Ovary (tissue), 9 donors: ENCODE measurements around the gene DTX1. TPM values are rescaled to one million over a fixed set of nuclear protein-coding genes. Genes with fewer than 3 reads are reported as not detected.

ENCODE experiments used
- DNase-seq, 5 donors: peaks; one replicate each; pipeline ENCODE4 v3.0.0-alpha.2; 2019 to 2020
- H3K27ac ChIP-seq, 2 donors: fragments of 200-600 bp; one replicate each; pipeline versions ENCODE4 v1.5.1 to v1.8.0; 2019 to 2022
- H3K27me3 ChIP-seq: fragments of 200-600 bp; one replicate; pipeline ENCODE4 v1.8.0; 2022
- H3K36me3 ChIP-seq: fragments of 200-600 bp; sonication (generic); one replicate; pipeline ENCODE4 v1.5.1; 2019
- H3K4me1 ChIP-seq: one replicate; pipeline ENCODE4 v1.8.1; 2013; ENCODE audit warnings: mild to moderate bottlenecking, moderate library complexity; ENCODE audit not compliant: insufficient read depth
- H3K4me3 ChIP-seq: fragments of 200-600 bp; sonication (generic); one replicate; pipeline ENCODE4 v1.5.1; 2017
- H3K9me3 ChIP-seq, 2 donors: fragments of 200-600 bp in 1 of 2; sonication (generic) in 1 of 2; one replicate each; pipeline versions ENCODE4 v1.5.1 to v1.8.1; 2013 to 2019; ENCODE audit warnings: mild to moderate bottlenecking in 1 of 2, moderate library complexity in 1 of 2
- EP300 ChIP-seq: sonication (generic); formaldehyde crosslinking; IDR thresholded peaks from one replicate; pipeline ENCODE4 v1.6.1; 2017; ENCODE audit warnings: antibody characterized with exemption
- POLR2A ChIP-seq: fragments of 450-650 bp; IDR thresholded peaks from one replicate; pipeline ENCODE4 v1.6.1; 2017; ENCODE audit warnings: antibody characterized with exemption, mild to moderate bottlenecking, moderate library complexity
- WGBS, 3 donors: extraction: QIAGEN DNeasy Blood & Tissue Kit in 1 of 3; methylation state at CpG; one replicate each; pipeline versions ENCODE4 v1.1.5 to v1.1.7; 2013 to 2017; 5-methylcytosine and 5-hydroxymethylcytosine counted together
- intact Hi-C, 4 donors: fragments of 100-400 bp; cut with DNase I; formaldehyde crosslinking; loops; one replicate each; pipeline versions ENCODE4 v1.11.0 to v1.15.1; 2022 to 2023
- polyA plus RNA-seq, 2 donors: library from polyadenylated mRNA; stranded (reverse); fragments of 200-250 nt in 1 of 2; fragments of 350-450 nt in 1 of 2; fragmentation: Illumina TruSeq in 1 of 2; extraction: RNeasy Lipid Tissue Mini Kit (QIAGEN cat#74804) in 1 of 2; gene quantifications; one replicate each; pipeline ENCODE4 v1.2.3, GENCODE V29; 2013 to 2014
- total RNA-seq, 7 donors: library from RNA; depleted of rRNA in 2 of 7; stranded (reverse); fragments of >200 nt in 2 of 7; fragmentation: NEBNext Ultra II Directional in 3 of 7; extraction: Animal tissue kit (Norgen Biotek cat#: 25700) in 3 of 7; gene quantifications; one replicate each; pipeline versions ENCODE4 v1.1.0 to v1.2.4, GENCODE V29; 2016 to 2023
- TF ChIP-seq, protein P1 (sequence below), 3 donors: fragments of 450-650 bp in 2 of 3; fragments of 200-600 bp in 1 of 3; IDR thresholded peaks; one replicate each; pipeline versions ENCODE4 v1.5.1 to v1.8.0; 2016 to 2022; ENCODE audit warnings: antibody characterized with exemption in 3 of 3, mild to moderate bottlenecking in 1 of 3
- donor health status: DM: no; HTN: no; CAD: no; lungs with moderate emphysema.
- donor health status: DM: no; HTN: no; CAD: no.
- donor health status: Bipolar disorder and iron deficiency.
- donor health status: DM: yes; HTN: yes; CAD: no.
- donor health status: DM: no; HTN: no; CAD: no.
- donor health status: DM: yes; HTN: yes; CAD: no.

The DTX1 gene
- total and polyA plus RNA-seq, 9 donors, result 0.56 to 5.5 (median 1.6) TPM

DNA sequence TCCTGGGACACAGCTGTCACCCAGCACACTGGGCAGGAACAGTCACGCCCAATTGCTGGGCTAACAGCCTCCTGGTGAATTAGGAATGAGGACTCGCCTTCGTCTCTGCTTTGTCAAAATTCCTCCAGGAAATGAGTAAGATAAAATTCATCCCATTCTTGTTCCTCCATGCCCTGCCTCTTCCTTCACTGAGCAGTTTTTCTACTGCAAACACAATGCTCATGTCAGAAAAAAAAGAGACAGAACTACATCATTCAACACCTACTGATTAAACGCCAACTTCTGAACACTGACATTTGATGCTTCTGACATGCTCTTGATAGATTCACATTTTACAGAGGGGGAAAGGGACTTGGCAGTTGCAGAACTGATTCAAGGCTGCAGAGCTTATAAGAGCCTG is 37.5 kb upstream of the DTX1 start:
- Histone ChIP-seq H3K27ac (no peak overlapping the region), H3K27me3 (no peaks in the 10 kb centered on the region), H3K36me3 (no peaks in the 10 kb centered on the region), H3K9me3 (no peaks in the 10 kb centered on the region), H3K4me3 (no peak overlapping the region), H3K4me1 (no peaks in the 10 kb centered on the region)
- intact Hi-C loops, result no loop called here
- TF ChIP-seq, protein P1, sequence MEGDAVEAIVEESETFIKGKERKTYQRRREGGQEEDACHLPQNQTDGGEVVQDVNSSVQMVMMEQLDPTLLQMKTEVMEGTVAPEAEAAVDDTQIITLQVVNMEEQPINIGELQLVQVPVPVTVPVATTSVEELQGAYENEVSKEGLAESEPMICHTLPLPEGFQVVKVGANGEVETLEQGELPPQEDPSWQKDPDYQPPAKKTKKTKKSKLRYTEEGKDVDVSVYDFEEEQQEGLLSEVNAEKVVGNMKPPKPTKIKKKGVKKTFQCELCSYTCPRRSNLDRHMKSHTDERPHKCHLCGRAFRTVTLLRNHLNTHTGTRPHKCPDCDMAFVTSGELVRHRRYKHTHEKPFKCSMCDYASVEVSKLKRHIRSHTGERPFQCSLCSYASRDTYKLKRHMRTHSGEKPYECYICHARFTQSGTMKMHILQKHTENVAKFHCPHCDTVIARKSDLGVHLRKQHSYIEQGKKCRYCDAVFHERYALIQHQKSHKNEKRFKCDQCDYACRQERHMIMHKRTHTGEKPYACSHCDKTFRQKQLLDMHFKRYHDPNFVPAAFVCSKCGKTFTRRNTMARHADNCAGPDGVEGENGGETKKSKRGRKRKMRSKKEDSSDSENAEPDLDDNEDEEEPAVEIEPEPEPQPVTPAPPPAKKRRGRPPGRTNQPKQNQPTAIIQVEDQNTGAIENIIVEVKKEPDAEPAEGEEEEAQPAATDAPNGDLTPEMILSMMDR (IDR thresholded peaks at IDR 0.05), result no peak
- TF ChIP-seq POLR2A (no peak), EP300 (no peak)
- DNase-seq, result no peak
- whole genome bisulfite sequencing, 3 donors, result 36 to 47% (median 41%) methylated on average over 4 of the region's 4 CpGs

DNA sequence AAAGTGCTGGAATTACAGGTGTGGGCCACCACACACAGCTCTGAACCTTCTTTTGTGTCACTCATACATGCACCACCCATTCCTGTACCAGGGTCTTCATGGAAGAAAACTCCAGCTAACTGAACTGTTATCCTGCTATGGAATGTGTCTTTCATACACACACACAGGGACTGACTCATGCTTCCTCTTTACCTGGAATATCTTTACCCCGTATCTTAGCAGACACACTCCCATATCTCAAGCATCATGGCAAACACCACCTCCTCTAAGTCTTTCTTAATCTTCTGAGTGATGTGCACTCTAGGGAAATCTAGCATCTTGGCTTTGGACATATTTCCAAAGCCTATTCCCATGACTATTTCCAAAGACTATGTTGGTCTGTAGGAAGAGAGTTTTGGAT is 35.0 kb upstream of the DTX1 start:
- WGBS, 3 donors, result 77 to 94% (median 87%) methylated on average over 1 of the region's 1 CpG
- Histone ChIP-seq H3K36me3 (no peaks in the 10 kb centered on the region), H3K27me3 (no peaks in the 10 kb centered on the region), H3K4me1 (no peaks in the 10 kb centered on the region), H3K9me3 (no peaks in the 10 kb centered on the region), H3K4me3 (no peak overlapping the region), H3K27ac (no peak overlapping the region)
- DNase-seq, result no peak
- intact Hi-C loops, result loop anchor here in 1 of 4 donors (10.0 kb wide), 1 partner anchor 127 kb away; no protein-coding TSS in a partner anchor
- TF ChIP-seq POLR2A (no peak), EP300 (no peak)
- TF ChIP-seq, protein P1 (IDR thresholded peaks at IDR 0.05), result no peak

DNA sequence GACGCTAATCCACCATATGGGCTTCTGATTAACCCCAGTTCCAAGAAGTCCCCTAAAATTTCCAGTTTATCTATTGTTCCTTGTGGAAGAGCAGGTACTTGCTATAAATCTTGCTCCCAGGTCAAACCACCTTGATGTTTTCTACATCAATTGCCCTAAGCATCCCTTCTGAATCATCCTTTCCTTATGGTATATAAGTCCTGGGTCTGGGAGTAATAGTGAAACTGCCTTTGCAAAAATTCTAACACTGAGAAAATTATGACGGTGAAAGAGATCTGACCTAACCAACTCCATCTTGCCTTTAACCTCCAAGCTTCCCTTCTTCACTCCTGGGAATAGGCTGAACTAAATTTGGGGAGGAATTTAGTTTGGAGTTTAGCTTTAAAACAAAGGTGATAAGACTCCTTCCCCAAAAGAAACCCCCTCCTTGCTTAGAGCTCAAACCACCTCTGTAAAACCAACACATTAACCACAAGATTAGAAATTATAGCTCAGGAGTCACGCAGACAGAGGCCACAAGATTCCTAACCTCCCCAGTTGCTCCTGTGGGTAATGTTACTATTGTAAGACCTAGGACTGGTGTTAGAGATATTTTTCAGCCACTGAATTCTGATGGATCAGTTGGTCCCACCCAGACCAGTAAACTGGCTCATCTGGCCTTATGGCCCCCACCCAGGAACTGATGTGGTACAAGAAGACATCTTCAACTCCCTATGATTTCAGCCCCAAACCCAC is 33.8 kb upstream of the DTX1 start:
- no peaks in the 10 kb centered on the region for H3K27me3 ChIP-seq
- no peaks in the 10 kb centered on the region for H3K4me1 ChIP-seq
- intact Hi-C loops, result loop anchor here in 1 of 4 donors (10.0 kb wide), 1 partner anchor 128 kb away; no protein-coding TSS in a partner anchor
- no peak for TF ChIP-seq EP300
- TF ChIP-seq POLR2A, result no peak
- TF ChIP-seq, protein P1 (IDR thresholded peaks at IDR 0.05), result no peak
- H3K27ac ChIP-seq, result no peak overlapping the region
- WGBS, 3 donors, result 72 to 82% (median 81%) methylated on average over 3 of the region's 3 CpGs
- H3K36me3 ChIP-seq, result no peaks in the 10 kb centered on the region
- no peak overlapping the region for H3K4me3 ChIP-seq
- no peak for DNase-seq
- H3K9me3 ChIP-seq, result no peaks in the 10 kb centered on the region

DNA sequence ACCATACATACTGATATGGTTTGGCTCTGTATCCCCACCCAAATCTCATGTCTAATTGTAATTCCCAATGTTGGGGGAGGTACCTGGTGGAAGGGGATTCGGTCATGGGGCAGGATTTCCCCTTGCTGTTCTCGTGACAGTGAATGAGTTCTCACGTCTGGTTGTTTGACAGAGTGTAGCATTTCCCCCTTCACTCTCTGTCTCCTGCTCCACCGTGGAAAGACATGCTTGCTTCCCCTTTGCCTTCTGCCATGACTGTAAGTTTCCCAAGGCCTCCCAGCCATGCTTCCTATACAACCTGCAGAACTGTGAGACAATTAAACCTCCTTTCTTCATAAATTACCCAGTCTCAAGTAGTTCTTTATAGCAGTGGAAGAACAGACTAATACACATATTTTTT is 28.8 kb upstream of the DTX1 start:
- no peak for TF ChIP-seq POLR2A
- TF ChIP-seq, protein P1 (IDR thresholded peaks at IDR 0.05), result no peak
- TF ChIP-seq EP300, result no peak

More for the DNA sequence above, 28.8 kb upstream of the DTX1 start:
- no peak overlapping the region for H3K27ac ChIP-seq
- 64 to 78% (median 65%) methylated on average over 4 of the region's 4 CpGs for WGBS, 3 donors
- no peak for DNase-seq
- no peaks in the 10 kb centered on the region for H3K36me3 ChIP-seq
- peaks cover 2% of the 10 kb centered on the region for H3K4me1 ChIP-seq
- no peak overlapping the region for H3K4me3 ChIP-seq
- no peaks in the 10 kb centered on the region for H3K9me3 ChIP-seq
- no peaks in the 10 kb centered on the region for H3K27me3 ChIP-seq
- intact Hi-C loops, result loop anchor here in 1 of 4 donors (10.0 kb wide), 1 partner anchor 133 kb away; no protein-coding TSS in a partner anchor
